CD1c-positive myeloid dendritic cell (primary cell): ENCODE data around the gene IL21.
"Not testable (repeated sequence)": the region's sequence is repeated elsewhere in the genome, so short reads cannot be mapped to it uniquely, and the experiment has no call there.

Source experiments
- DNase-seq: peaks from one replicate; pipeline ENCODE4 v3.0.0-alpha.2; 2016; ENCODE audit errors: extremely low spot score

The IL21 gene

DNA sequence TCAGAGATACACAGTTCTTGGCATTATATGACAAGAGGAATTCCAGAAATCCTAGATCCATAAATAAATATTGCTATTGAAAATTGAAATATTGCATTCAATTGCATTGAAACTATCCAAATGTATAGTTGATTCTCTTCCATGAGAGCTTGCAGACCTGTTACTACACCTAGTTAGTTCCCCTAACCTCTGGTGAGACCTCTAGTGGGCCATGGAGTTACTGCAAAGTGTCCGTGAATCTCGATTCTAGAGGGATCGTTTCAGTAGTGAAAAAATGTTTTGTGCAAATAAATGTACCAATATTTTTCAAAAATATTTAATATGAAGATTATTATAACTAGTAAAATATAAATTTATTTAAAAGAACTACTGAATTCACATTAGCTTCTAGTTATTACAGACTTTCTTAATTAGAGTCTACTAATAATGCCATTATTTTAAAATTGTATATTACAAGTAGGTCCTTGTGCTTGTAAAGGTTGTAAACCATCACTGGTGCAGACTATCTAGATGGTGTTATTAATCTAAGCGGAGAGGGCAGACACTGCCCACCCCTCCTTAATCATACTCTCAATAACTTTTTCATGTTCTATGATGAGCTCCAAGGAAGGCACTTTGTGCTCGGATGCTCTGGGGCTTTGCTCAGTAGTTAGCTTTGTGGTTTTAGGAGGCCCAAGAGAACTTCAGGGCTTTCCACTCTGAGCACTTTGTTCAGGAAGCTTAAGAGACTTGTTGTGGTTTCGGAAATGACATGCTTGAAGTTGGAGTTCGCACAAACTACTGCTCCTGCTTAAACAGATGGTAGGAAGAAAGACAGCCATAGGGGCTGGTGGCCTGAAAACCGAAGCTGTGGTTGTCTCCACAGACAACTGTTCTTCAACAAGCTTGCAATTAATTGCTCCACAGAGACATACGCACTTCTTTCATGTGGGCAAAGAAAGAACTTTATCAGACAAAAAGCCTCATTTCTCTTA is 42.8 kb downstream of the IL21 start:
- peak; percentile 56 for DNase-seq

DNA sequence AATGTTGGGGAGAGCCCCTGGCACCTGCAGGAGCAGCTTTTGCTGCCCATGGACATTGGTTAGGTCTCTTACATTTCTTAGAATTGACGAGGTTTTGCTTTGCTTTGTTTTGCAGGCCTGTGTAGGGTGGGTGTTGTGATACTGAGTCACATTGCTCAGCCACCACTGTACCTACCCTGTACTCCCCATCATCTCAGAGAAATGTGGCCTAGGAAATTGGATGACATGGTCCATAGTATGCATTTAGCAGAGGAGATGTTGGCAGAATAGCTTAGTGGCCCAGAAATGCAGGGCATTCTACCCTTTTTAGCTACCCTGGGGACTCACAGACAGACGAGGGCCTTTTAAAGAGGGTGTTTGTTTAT is 43.7 kb downstream of the IL21 start:
- DNase-seq, result no peak

DNA sequence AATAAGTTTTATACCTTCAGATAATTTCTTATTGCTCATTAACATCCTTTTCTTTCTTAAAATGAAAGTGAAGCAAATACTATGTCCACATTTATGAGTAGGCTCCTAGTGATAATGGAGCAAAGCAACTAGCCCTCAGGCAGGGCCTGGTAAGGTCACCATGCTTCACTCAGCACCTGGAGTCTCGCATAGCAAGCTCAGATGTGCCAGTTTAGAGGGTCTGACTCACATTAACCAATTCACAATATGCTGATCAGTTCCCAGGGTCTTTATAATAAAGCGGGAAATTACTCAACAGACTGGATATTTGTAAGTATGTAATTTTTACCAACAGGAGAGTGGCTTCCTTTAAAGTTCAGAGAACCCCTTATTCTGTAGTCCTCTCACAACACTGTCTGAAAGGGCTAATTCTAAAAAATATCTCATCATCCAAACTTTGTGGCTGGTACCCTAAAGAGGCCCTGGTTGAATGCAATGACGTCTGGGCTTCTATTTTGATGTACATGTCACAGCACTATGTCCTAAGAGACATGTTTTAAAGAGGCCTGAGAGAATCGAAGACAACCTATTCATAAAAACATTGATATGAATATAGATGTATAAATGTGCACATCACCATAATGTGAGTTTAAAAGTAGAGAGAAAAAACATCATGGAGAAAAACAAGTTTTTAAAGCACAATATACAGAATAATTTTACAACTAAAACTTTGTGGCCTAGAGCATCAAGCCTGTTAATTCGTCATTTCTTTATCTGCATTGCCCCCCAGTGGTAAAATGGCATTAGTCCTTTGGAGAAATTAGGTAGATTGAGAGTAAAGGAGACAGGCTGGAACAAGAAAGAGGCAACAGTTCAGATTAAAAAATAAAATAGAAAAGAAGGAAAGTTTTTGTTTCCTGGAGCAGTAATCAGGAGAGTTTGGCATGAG is 44.3 kb downstream of the IL21 start:
- peak; percentile 39 for DNase-seq

DNA sequence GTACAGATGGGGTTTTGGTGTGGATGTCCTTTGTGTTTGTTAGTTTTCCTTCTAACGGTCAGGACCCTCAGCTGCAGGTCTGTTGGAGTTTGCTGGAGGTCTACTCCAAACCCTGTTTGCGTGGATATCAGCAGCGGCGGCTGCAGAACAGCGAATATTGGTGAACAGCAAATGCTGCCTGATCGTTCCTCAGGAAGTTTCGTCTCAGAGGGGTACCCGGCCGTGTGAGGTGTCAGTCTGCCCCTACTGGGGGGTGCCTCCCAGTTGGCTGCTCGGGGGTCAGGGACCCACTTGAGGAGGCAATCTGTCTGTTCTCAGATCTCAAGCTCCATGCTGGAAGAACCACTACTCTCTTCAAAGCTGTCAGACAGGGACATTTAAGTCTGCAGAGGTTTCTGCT is 46.5 kb downstream of the IL21 start:
- not testable (repeated sequence) for DNase-seq

DNA sequence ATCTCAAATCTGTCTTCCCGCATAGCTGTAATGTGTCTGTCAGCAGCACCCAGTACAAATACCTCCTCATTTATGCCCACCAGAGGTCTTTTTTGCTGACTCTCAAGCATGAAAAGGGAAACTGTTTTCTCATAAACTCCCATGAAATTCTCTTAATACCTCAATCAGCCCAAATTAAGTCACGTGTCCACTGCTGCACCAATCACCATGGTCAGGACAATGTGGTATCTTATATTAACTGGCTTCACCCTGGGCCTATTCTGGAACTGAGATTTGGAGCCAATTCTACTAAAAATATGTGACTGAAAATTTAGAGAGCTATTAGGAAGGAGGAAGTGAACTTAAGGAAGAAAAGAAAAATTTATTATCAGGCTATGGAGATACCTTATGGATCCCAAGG is 58.4 kb downstream of the IL21 start:
- no peak for DNase-seq
